Measurements from ENCODE around the gene MTCL1.

MTCL1 gene

DNA sequence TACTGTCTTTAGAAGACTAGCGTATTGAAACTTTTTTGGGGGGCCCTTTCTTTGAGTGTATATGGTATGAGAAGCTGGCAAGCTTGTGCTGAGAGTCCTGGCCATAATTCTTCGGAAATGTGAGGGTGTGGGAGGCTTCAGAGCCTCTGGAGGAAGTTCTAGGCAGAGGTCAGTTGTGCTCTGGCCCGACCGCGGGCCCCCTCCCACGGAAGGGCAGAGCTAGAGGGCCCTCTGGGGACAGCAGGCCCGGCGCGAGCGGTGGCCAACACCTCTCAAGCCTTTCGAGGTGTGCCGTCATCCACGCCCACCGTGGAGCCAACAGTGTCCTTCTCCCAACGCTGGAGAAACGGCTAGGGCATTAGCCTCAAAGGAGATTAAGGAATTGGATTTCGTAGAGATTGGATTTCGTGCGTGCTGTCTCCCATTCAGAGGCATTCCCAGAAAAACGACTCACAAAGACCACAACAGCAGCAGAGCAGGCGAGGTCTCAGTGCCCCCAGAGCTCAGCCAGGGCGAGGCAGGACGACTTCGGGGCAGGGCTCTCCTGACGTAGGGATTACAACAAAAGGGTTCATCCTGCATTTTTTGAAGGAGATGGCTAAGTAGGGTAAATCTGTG lies 2.2 kb upstream of the MTCL1 start:
- H3K4me3 ChIP-seq (replicated peaks in 1 of 2; ENCODE audit: low read depth in 2 of 2, low read length in 2 of 2) = no peak overlapping the region
- DNase-seq (ENCODE audit: low read depth in 2 of 2) = no peak
- TF ChIP-seq, protein P1, sequence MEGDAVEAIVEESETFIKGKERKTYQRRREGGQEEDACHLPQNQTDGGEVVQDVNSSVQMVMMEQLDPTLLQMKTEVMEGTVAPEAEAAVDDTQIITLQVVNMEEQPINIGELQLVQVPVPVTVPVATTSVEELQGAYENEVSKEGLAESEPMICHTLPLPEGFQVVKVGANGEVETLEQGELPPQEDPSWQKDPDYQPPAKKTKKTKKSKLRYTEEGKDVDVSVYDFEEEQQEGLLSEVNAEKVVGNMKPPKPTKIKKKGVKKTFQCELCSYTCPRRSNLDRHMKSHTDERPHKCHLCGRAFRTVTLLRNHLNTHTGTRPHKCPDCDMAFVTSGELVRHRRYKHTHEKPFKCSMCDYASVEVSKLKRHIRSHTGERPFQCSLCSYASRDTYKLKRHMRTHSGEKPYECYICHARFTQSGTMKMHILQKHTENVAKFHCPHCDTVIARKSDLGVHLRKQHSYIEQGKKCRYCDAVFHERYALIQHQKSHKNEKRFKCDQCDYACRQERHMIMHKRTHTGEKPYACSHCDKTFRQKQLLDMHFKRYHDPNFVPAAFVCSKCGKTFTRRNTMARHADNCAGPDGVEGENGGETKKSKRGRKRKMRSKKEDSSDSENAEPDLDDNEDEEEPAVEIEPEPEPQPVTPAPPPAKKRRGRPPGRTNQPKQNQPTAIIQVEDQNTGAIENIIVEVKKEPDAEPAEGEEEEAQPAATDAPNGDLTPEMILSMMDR (IDR thresholded peaks at IDR 0.05; ENCODE audit: low read depth, low read length) = no peak

DNA sequence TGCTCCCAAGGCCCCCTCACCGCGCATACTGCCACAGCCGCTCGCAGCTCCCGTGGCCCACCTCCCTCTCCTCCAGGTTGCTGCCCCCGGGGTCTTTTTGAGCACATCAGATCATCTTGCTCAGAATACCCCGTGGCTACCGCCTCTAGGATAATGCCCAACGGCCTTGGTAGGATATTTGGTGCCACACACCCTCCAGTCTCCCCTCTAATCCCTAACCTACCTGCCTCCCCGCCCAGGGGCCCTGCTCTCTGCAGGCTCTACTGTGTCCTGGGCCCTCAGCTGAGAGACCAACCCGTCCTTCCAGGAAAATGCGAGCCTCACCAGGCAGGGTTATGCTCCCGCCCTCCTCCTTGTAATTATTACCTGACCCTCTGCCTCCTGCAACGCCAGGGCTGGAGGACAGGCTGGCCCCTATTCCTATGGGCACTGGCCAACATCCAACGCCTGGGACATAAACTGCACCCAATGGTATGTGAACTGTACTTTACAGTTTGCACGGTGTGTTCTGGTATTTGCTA lies 1.5 kb upstream of the MTCL1 start:
- no peak overlapping the region for H3K4me3 ChIP-seq (replicated peaks in 1 of 2; ENCODE audit: low read depth in 2 of 2, low read length in 2 of 2)
- DNase-seq (ENCODE audit: low read depth in 2 of 2) = no peak
- TF ChIP-seq, protein P1 (IDR thresholded peaks at IDR 0.05; ENCODE audit: low read depth, low read length) = no peak

DNA sequence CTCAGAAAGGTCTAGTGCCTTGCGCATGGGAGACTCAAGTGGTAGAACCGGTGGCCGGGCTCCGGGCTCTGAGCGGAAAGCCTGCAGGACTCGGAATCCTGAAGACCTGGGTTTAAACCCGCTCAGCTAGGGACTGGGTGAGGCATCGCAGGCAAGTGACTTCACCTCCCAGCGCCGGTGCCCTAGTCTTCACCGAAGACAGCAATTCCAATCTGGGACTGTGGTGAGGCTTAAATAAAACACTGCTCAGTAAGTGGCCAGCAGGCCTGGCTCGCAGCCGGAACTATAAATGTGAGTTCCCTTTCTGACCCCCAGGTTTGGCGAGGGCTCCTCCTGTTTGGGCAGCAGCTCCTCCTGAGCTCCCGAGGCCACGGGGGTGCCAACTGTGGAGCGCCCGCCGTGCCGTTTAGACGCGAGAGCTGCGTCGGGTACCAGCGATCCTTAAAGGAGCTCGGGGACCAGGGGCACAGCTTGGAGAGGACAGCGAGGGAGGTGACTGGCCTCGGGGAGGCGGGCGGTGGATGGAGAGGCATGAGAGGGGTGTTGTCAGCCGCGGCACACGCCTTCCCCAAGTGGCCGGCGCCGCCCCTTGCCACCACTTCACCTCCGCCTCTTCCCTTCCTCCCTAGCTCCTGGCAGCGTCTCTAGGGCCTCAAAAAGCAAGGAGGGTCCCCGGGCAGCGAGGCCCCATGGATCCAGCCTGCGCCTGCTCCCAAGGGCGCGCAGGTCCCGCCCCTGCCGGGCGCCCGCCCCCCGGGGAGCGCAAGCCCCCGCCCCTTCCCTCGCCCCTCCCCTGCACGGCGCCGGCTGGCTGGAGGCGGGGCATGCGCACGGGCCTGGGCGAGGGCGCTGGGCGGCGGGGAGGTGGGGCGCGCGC lies 757 bp upstream of the MTCL1 start:
- TF ChIP-seq, protein P1 (IDR thresholded peaks at IDR 0.05; ENCODE audit: low read depth, low read length) = no peak
- DNase-seq (ENCODE audit: low read depth in 2 of 2) = peak; percentile 83 to 95
- H3K4me3 ChIP-seq (replicated peaks in 1 of 2; ENCODE audit: low read depth in 2 of 2, low read length in 2 of 2) = peak overlapping the region; percentile 51 to 72

DNA sequence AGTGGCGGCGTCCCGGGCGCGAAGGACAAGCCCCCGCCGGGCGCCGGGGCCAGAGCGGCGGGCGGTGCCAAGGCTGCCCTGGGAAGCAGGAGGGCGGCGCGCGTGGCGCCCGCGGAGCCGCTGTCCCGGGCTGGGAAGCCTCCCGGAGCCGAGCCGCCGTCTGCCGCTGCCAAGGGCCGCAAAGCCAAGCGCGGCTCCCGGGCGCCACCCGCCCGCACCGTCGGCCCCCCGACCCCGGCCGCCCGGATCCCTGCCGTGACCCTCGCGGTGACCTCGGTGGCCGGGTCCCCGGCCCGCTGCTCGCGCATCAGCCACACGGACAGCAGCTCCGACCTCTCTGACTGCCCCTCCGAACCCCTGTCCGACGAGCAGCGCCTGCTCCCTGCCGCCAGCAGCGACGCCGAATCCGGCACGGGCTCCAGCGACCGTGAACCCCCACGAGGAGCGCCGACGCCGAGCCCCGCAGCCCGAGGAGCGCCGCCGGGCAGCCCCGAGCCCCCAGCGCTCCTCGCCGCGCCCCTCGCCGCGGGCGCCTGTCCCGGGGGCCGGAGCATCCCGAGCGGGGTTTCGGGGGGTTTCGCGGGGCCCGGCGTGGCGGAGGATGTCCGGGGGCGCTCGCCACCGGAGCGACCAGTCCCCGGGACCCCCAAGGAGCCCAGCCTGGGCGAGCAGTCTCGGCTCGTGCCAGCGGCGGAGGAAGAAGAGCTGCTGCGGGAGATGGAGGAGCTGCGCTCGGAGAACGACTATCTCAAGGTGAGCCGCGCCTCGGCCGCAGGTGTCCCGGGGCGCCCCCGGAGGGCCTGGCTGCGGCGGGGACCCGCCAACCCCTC lies 820 bp downstream of the MTCL1 start:
- no peak for DNase-seq (ENCODE audit: low read depth in 2 of 2)
- peak overlapping the region; percentile 71 to 72 for H3K4me3 ChIP-seq (replicated peaks in 1 of 2; ENCODE audit: low read depth in 2 of 2, low read length in 2 of 2)
- TF ChIP-seq, protein P1 (IDR thresholded peaks at IDR 0.05; ENCODE audit: low read depth, low read length) = no peak

DNA sequence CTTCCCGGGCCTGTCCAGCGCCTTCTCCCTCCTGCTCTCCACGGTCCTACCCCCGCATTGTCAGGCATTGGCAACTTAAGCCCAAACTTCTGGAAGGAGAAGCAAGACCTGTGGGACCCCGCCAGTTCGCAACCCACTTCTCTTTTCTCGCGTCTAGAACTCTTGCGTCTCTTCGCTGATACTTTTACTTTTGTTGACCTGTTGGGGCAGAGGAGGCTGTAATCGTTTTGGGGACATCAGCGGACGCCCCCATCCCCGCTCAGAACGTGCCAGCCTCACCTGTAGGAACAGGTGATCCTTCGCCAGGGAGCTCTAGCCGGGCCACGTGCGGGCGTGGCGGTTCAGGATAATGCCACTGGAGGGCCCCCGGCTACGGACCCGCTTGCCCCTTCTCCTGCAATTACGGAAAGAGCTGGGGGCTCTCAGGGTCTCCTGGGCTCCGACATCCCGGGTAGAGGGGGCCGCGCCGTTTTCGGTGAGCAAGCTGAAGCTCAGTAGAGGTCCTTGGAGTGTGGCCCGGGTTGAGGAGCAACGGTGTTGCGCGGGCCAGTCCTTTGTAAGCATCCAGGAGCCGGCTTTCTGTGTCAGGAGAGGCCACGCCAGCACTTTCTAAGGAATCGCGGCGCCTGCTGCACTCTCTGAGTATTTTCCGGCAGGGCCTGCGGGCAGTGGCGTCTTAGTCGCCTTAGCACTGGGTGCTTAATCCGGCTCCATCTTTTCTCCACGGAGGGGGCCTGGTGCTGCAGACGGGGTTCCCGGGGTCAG lies 1.6 kb downstream of the MTCL1 start:
- peak overlapping the region; percentile 71 to 72 for H3K4me3 ChIP-seq (replicated peaks in 1 of 2; ENCODE audit: low read depth in 2 of 2, low read length in 2 of 2)

More for the DNA sequence above, 1.6 kb downstream of the MTCL1 start:
- peak; percentile 48 to 69 for DNase-seq (ENCODE audit: low read depth in 2 of 2)
- TF ChIP-seq, protein P1 (IDR thresholded peaks at IDR 0.05; ENCODE audit: low read depth, low read length) = no peak

Data from cardiac fibroblast (primary cell).